Vagina (tissue), 2 donors: Measurements from ENCODE around the gene NFKBIB. TPM values are rescaled to one million over a fixed set of nuclear protein-coding genes. Genes with fewer than 3 reads are reported as not detected.

ENCODE experiments used
- DNase-seq, 2 donors: peaks; one replicate each; pipeline ENCODE4 v3.0.0-alpha.2; 2017; ENCODE audit errors: extremely low spot score in 2 of 2
- H3K27ac ChIP-seq: fragments of 200-600 bp; sonication (generic); one replicate; pipeline ENCODE4 v1.5.1; 2019
- H3K27me3 ChIP-seq: fragments of 200-600 bp; sonication (generic); one replicate; pipeline ENCODE4 v1.5.1; 2019
- H3K36me3 ChIP-seq, 2 donors: fragments of 200-600 bp; sonication (generic); one replicate each; pipeline ENCODE4 v1.5.1; 2017 to 2019
- H3K4me1 ChIP-seq: fragments of 200-600 bp; sonication (generic); one replicate; pipeline ENCODE4 v1.5.1; 2019
- H3K4me3 ChIP-seq, 2 donors: fragments of 200-600 bp; sonication (generic); 1 replicate in 1 of 2; 2 replicates in 1 of 2; pipeline ENCODE4 v1.5.1; 2016 to 2019
- H3K9me3 ChIP-seq: fragments of 200-600 bp; sonication (generic); one replicate; pipeline ENCODE4 v1.5.1; 2019
- POLR2A ChIP-seq, 2 donors: fragments of 450-650 bp; IDR thresholded peaks; one replicate each; pipeline ENCODE4 v1.6.1; 2017; ENCODE audit warnings: antibody characterized with exemption in 2 of 2, mild to moderate bottlenecking in 2 of 2, moderate library complexity in 2 of 2
- POLR2AphosphoS5 ChIP-seq, 2 donors: sonication (generic); formaldehyde crosslinking; IDR thresholded peaks; one replicate each; pipeline ENCODE4 v1.9.0; 2017; ENCODE audit warnings: antibody characterized with exemption in 2 of 2, mild to moderate bottlenecking in 2 of 2, low read depth in 1 of 2; ENCODE audit not compliant: insufficient read depth in 1 of 2
- intact Hi-C: fragments of 100-400 bp; cut with DNase I; formaldehyde crosslinking; loops from one replicate; pipeline ENCODE4 v1.15.1; 2023
- total RNA-seq: library from RNA; depleted of rRNA; stranded (reverse); fragments of >200 nt; gene quantifications from one replicate; pipeline ENCODE4 v1.2.3, GENCODE V29; 2016
- TF ChIP-seq, protein P1 (sequence below), 3 experiments: fragments of 450-650 bp in 2 of 3; fragments of 200-600 bp in 1 of 3; sonication (generic) in 1 of 3; IDR thresholded peaks; one replicate each; pipeline ENCODE4 v1.5.1; 2017 to 2019; ENCODE audit warnings: antibody characterized with exemption in 3 of 3, mild to moderate bottlenecking in 2 of 3, moderate library complexity in 2 of 3

Gene NFKBIB
- total RNA-seq, 1 donor from 2014 or later: 16.7 TPM

GRCh38 chr19:38956264-38956663, 56.5 kb downstream of the NFKBIB start:
- Histone ChIP-seq H3K4me1 (no peaks in the 10 kb centered on the region), H3K4me3 (no peak overlapping the region), H3K9me3 (no peaks in the 10 kb centered on the region), H3K36me3 (no peaks in the 10 kb centered on the region), H3K27me3 (no peaks in the 10 kb centered on the region), H3K27ac (no peak overlapping the region)
- no peak for DNase-seq
- intact Hi-C loops: no loop called here
- TF ChIP-seq POLR2A (IDR thresholded peaks at IDR 0.05) (no peak), POLR2AphosphoS5 (IDR thresholded peaks at IDR 0.05; ENCODE audit: insufficient read depth in 1 of 2, low read depth in 1 of 2) (no peak)
- TF ChIP-seq, protein P1, sequence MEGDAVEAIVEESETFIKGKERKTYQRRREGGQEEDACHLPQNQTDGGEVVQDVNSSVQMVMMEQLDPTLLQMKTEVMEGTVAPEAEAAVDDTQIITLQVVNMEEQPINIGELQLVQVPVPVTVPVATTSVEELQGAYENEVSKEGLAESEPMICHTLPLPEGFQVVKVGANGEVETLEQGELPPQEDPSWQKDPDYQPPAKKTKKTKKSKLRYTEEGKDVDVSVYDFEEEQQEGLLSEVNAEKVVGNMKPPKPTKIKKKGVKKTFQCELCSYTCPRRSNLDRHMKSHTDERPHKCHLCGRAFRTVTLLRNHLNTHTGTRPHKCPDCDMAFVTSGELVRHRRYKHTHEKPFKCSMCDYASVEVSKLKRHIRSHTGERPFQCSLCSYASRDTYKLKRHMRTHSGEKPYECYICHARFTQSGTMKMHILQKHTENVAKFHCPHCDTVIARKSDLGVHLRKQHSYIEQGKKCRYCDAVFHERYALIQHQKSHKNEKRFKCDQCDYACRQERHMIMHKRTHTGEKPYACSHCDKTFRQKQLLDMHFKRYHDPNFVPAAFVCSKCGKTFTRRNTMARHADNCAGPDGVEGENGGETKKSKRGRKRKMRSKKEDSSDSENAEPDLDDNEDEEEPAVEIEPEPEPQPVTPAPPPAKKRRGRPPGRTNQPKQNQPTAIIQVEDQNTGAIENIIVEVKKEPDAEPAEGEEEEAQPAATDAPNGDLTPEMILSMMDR (IDR thresholded peaks at IDR 0.05): no peak

DNA sequence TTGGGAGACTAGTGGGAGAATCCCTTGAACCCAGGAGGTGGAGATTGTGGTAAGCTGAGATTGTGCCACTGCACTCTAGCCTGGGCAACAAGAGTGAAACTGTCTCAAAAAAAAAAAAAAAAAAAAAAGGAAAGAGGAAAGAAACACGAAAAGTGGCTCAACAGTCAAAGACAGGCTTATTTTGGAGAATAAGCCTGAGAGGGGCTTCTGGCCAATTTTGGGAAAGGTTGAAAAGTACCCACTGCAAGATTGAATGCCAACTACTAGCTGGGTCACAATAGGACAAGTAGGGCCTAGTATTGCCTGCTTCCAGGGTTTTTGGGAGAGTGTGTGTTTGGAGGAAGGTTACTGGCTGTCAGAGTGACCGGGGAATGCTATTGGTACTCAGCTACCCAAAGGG, 58.5 kb downstream of the NFKBIB start:
- DNase-seq: no peak
- no peaks in the 10 kb centered on the region for H3K36me3 ChIP-seq
- no peaks in the 10 kb centered on the region for H3K27me3 ChIP-seq
- H3K4me1 ChIP-seq: no peaks in the 10 kb centered on the region
- no peaks in the 10 kb centered on the region for H3K9me3 ChIP-seq
- TF ChIP-seq POLR2A (IDR thresholded peaks at IDR 0.05) (no peak), POLR2AphosphoS5 (IDR thresholded peaks at IDR 0.05; ENCODE audit: insufficient read depth in 1 of 2, low read depth in 1 of 2) (no peak)
- TF ChIP-seq, protein P1 (IDR thresholded peaks at IDR 0.05): no peak
- H3K4me3 ChIP-seq: no peak overlapping the region
- intact Hi-C loops: no loop called here
- no peak overlapping the region for H3K27ac ChIP-seq

Other genes with a start within 250 kb of the NFKBIB start
- gene CAPN12, start 155.5 kb upstream of the NFKBIB start, total RNA-seq: 9.6 TPM
- 269 TPM for gene LGALS7, start 126.5 kb upstream of the NFKBIB start, total RNA-seq
- 760 TPM for gene LGALS7B, start 110.8 kb upstream of the NFKBIB start, total RNA-seq
- gene LGALS4, start 87.0 kb upstream of the NFKBIB start, total RNA-seq: not detected
- 158 TPM for gene ECH1, start 68.2 kb upstream of the NFKBIB start, total RNA-seq
- 190 TPM for gene HNRNPL, start 50.0 kb upstream of the NFKBIB start, total RNA-seq
- gene RINL, start 21.7 kb upstream of the NFKBIB start, total RNA-seq: 7.4 TPM
- gene SIRT2, start 351 bp upstream of the NFKBIB start, total RNA-seq: 51.6 TPM
- not detected for gene CCER2, start 12.2 kb downstream of the NFKBIB start, total RNA-seq
- 26.3 TPM for gene SARS2, start 30.8 kb downstream of the NFKBIB start, total RNA-seq
- 44.7 TPM for gene MRPS12, start 31.0 kb downstream of the NFKBIB start, total RNA-seq
- 44.0 TPM for gene FBXO17, start 75.8 kb downstream of the NFKBIB start, total RNA-seq
- gene FBXO27, start 132.6 kb downstream of the NFKBIB start, total RNA-seq: 3.7 TPM
- not detected for gene ACP7, start 184.4 kb downstream of the NFKBIB start, total RNA-seq
- 19.4 TPM for gene PAK4, start 225.8 kb downstream of the NFKBIB start, total RNA-seq